Measurements from ENCODE around the gene NUPR1. TPM values are rescaled to one million over a fixed set of nuclear protein-coding genes. Genes with fewer than 3 reads are reported as not detected.
A peak's percentile ranks its signal among the peaks of the same experiment; 100 is the strongest.
"Not testable (repeated sequence)": the region's sequence is repeated elsewhere in the genome, so short reads cannot be mapped to it uniquely, and the experiment has no call there.

NUPR1 gene
- total RNA-seq, 2 experiments from 2014 or later: not detected

DNA sequence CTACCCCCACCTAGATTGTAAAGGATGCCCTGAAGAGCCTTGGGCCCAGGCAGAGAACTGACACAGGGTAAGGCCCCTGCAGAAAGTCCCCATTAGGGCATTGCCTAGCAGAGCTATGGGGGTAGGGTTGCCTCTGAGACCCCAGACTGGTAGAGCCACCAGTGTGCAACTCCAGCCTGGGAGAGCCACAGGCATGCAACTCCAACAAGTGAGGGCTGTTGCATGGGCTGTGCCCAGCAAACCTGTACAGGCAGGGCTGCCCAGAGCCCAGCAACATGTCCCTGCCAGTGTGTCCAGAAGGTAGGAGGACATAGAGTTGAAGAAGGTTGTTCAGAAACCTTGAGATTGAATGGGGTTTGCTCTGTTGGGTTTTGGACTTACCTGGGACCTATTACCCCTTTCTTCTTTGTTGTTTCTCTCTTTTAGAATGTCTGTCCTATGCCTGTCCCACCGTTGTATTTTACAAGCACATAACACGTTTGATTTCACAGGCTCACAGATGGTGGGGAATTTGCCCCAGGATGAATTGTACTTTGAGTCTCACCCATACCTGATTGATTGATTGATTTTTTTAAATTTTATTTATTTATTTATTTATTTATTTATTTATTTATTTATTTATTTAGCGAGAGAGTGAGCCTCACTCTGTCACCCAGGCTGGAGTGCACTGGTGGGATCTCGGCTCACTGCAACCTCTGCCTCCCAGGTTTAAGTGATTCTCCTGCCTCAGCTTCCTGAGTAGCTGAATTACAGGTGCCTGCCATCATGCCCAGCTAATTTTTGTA lies 31.4 kb upstream of the NUPR1 start:
- Histone ChIP-seq H3K4me1 (ENCODE audit: insufficient read depth, low read length) (peaks cover 13% of the 10 kb centered on the region), H3K36me3 (ENCODE audit: insufficient read depth, low read length) (peaks cover 14% of the 10 kb centered on the region), H3K27ac (ENCODE audit: low read depth in 1 of 2, low read length in 2 of 2) (no peak overlapping the region), H3K9me3 (ENCODE audit: control insufficient read depth in 1 of 2, insufficient read depth in 1 of 2, low read length in 2 of 2) (peaks cover 6 to 9% of the 10 kb centered on the region in 2 experiments), H3K27me3 (ENCODE audit: control insufficient read depth in 1 of 2, insufficient read depth in 2 of 2, low read length in 2 of 2) (no peaks in the 10 kb centered on the region), H3K4me3 (ENCODE audit: low read length) (no peak overlapping the region)
- Mint-ChIP-seq H3K27me3 (no peaks in the 10 kb centered on the region), H3K4me3 (no peak overlapping the region), H3K4me1 (ENCODE audit: low read depth) (peaks cover 48% of the 10 kb centered on the region), H3K9me3 (no peaks in the 10 kb centered on the region), H3K27ac (peak overlapping the region; percentile 7), H3K36me3 (ENCODE audit: low read depth) (peaks cover 53% of the 10 kb centered on the region)
- ATAC-seq (ENCODE audit: poor library complexity): no peak
- TF ChIP-seq, protein P1, sequence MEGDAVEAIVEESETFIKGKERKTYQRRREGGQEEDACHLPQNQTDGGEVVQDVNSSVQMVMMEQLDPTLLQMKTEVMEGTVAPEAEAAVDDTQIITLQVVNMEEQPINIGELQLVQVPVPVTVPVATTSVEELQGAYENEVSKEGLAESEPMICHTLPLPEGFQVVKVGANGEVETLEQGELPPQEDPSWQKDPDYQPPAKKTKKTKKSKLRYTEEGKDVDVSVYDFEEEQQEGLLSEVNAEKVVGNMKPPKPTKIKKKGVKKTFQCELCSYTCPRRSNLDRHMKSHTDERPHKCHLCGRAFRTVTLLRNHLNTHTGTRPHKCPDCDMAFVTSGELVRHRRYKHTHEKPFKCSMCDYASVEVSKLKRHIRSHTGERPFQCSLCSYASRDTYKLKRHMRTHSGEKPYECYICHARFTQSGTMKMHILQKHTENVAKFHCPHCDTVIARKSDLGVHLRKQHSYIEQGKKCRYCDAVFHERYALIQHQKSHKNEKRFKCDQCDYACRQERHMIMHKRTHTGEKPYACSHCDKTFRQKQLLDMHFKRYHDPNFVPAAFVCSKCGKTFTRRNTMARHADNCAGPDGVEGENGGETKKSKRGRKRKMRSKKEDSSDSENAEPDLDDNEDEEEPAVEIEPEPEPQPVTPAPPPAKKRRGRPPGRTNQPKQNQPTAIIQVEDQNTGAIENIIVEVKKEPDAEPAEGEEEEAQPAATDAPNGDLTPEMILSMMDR (IDR thresholded peaks at IDR 0.05): no peak
- intact Hi-C loops (cut with DNase I, micrococcal nuclease): loop anchor here in 1 of 2 experiments (10.0 kb wide), 1 partner anchor 65 kb away; the partner anchor contains the start of gene NPIPB8
- POLR2A ChIA-PET: no interaction called here
- CTCF ChIA-PET: no interaction called here
- DNase-seq: no peak

DNA sequence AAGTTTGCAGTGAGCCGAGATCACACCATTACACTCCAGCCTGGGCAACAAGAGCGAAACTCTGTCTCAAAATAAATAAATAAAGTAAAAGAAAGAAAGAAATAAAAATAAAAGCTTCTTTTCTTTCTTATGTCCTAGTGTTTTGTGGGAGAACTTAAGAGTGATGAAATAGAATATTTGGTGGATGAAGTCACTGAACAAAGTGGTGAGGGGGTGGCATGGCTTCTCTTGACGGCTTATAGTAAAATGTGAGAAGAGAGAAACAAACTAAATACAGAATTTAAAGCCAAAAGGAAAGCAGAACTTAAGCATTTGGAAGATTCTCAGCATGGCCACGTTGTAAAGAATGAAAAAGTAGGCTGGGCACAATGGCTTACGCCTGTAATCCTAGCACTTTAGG lies 30.2 kb upstream of the NUPR1 start:
- no peaks in the 10 kb centered on the region for H3K9me3 Mint-ChIP-seq

DNA sequence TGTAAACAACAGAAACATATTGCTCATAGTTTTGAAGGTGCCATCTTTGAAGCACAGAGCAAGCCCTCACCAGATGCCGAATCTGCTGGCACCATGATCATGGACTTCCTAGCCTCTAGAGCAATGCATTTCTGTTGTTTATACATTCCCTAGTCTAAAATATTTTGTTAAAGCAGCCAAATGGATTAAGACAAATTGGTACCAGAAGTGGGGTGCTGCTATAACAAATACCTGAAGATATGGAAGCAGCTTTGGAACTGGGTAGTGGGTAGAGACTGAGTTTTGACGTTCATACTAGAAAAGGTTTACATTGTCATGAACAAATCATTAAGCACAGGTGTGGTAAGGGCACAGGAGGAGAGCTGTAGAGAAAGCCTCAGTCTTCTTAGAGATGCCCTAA lies 28.5 kb upstream of the NUPR1 start:
- Mint-ChIP-seq H3K4me1 (ENCODE audit: low read depth) (peaks cover 38% of the 10 kb centered on the region), H3K4me3 (no peak overlapping the region), H3K9me3 (no peaks in the 10 kb centered on the region), H3K27me3 (no peaks in the 10 kb centered on the region), H3K27ac (no peak overlapping the region), H3K36me3 (ENCODE audit: low read depth) (peaks cover 52% of the 10 kb centered on the region)
- H3K36me3 ChIP-seq (ENCODE audit: insufficient read depth, low read length): peaks cover 11% of the 10 kb centered on the region
- H3K4me1 ChIP-seq (ENCODE audit: insufficient read depth, low read length): peaks cover 11% of the 10 kb centered on the region
- no peak overlapping the region for H3K27ac ChIP-seq (ENCODE audit: low read depth in 1 of 2, low read length in 2 of 2)
- H3K9me3 ChIP-seq (ENCODE audit: control insufficient read depth in 1 of 2, insufficient read depth in 1 of 2, low read length in 2 of 2): peaks cover 6 to 9% of the 10 kb centered on the region in 2 experiments
- TF ChIP-seq, protein P1 (IDR thresholded peaks at IDR 0.05): no peak
- no peak overlapping the region for H3K4me3 ChIP-seq (ENCODE audit: low read length)
- ChIA-PET CTCF (no interaction called here), POLR2A (no interaction called here)
- DNase-seq: no peak
- no peak for ATAC-seq (ENCODE audit: poor library complexity)
- no peaks in the 10 kb centered on the region for H3K27me3 ChIP-seq (ENCODE audit: control insufficient read depth in 1 of 2, insufficient read depth in 2 of 2, low read length in 2 of 2)
- intact Hi-C loops (cut with DNase I, micrococcal nuclease): no loop called here

More for the DNA sequence above, 30.2 kb upstream of the NUPR1 start:
- intact Hi-C loops (cut with DNase I, micrococcal nuclease): no loop called here
- TF ChIP-seq, protein P1 (IDR thresholded peaks at IDR 0.05): no peak
- no peak for DNase-seq
- no peak for ATAC-seq (ENCODE audit: poor library complexity)
- Mint-ChIP-seq H3K4me1 (ENCODE audit: low read depth) (peaks cover 41% of the 10 kb centered on the region), H3K27me3 (no peaks in the 10 kb centered on the region), H3K36me3 (ENCODE audit: low read depth) (peaks cover 61% of the 10 kb centered on the region), H3K27ac (peak overlapping the region; percentile 7), H3K4me3 (no peak overlapping the region)
- Histone ChIP-seq H3K27me3 (ENCODE audit: control insufficient read depth in 1 of 2, insufficient read depth in 2 of 2, low read length in 2 of 2) (no peaks in the 10 kb centered on the region), H3K4me1 (ENCODE audit: insufficient read depth, low read length) (peaks cover 14% of the 10 kb centered on the region), H3K9me3 (ENCODE audit: control insufficient read depth in 1 of 2, insufficient read depth in 1 of 2, low read length in 2 of 2) (peaks cover 6 to 9% of the 10 kb centered on the region in 2 experiments), H3K4me3 (ENCODE audit: low read length) (no peak overlapping the region), H3K27ac (ENCODE audit: low read depth in 1 of 2, low read length in 2 of 2) (no peak overlapping the region), H3K36me3 (ENCODE audit: insufficient read depth, low read length) (peaks cover 14% of the 10 kb centered on the region)
- ChIA-PET CTCF (interaction anchor here (1.0 kb wide), 1 partner anchor 15 kb away, joined by 7 read pairs; no protein-coding TSS in a partner anchor), POLR2A (no interaction called here)

DNA sequence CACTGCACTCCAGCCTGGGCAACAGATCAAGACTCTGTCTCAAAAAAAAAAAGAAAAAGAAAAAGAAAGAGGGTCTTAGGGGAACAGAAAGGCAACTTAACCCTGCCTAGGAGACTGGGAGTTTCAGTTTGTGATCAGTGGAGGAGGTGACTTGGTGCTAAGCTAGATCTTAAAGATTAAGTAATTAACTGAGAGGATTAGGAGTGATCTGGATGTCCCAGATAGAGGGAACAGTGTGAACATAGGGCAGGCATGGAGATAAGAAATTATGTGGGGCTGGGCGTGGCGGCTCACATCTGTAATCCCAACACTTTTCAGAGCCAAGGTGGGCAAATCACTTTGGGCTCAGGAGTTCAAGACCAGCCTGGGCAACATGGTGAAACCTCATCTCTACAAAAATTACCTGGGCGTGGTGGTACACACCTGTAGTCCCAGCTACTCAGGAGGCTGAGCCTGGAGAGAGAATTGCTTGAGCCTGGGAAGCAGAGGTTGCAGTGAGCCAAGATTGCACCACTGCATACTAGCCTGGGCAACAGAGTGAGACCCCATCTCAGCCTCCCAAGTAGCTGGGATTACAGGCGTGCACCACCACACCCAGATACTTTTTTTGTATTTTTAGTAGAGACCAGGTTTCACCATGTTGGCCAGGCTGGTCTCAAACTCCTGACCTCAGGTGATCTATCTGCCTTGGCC lies 27.6 kb upstream of the NUPR1 start:
- H3K27ac Mint-ChIP-seq; CTCF ChIA-PET; H3K27me3 Mint-ChIP-seq; ATAC-seq (ENCODE audit: poor library complexity); H3K9me3 ChIP-seq (ENCODE audit: control insufficient read depth in 1 of 2, insufficient read depth in 1 of 2, low read length in 2 of 2); POLR2A ChIA-PET; H3K4me3 Mint-ChIP-seq; H3K27me3 ChIP-seq (ENCODE audit: control insufficient read depth in 1 of 2, insufficient read depth in 2 of 2, low read length in 2 of 2); H3K27ac ChIP-seq (ENCODE audit: low read depth in 1 of 2, low read length in 2 of 2); H3K9me3 Mint-ChIP-seq; DNase-seq; intact Hi-C loops (cut with DNase I, micrococcal nuclease); H3K4me3 ChIP-seq (ENCODE audit: low read length): not testable (repeated sequence)
- Histone ChIP-seq H3K36me3 (ENCODE audit: insufficient read depth, low read length) (peaks cover 11% of the 10 kb centered on the region), H3K4me1 (ENCODE audit: insufficient read depth, low read length) (peaks cover 15% of the 10 kb centered on the region)
- H3K36me3 Mint-ChIP-seq (ENCODE audit: low read depth): peaks cover 56% of the 10 kb centered on the region
- peaks cover 41% of the 10 kb centered on the region for H3K4me1 Mint-ChIP-seq (ENCODE audit: low read depth)

Measured in CD4-positive, alpha-beta T cell (primary cell).